GM12878 (cell line): ENCODE results near the gene SLC35C1. TPM values are rescaled to one million over a fixed set of nuclear protein-coding genes. Genes with fewer than 3 reads are reported as not detected.

ENCODE experiments used
- ATAC-seq: fragments of 200-7000 bp; cut with Tn5 transposase; 3 replicates; pipeline ENCODE4 v1.9.1; 2020; ENCODE audit warnings: mild to moderate bottlenecking, moderate library complexity
- BruUV-seq: library from RNA; stranded (reverse); fragments of 400-500 nt; replicated peaks from 2 replicates; lab custom pipeline; 2021; lab: Mats Ljungman, UMichigan
- CTCF ChIA-PET: fragments of 300-600 bp; sonication (Branson Sonifier 250); formaldehyde crosslinking; extraction: SDS; loops from one replicate; lab custom pipeline; 2021; ENCODE audit warnings: inconsistent platforms; lab: Yijun Ruan, JAX
- POLR2A ChIA-PET: fragments of 350-600 bp; formaldehyde crosslinking; extraction: SDS; loops from one replicate; lab custom pipeline; 2021; ENCODE audit warnings: inconsistent platforms; lab: Charles Lee
- RAD21 ChIA-PET: fragments of 300-600 bp; sonication (Branson Sonifier 250); formaldehyde crosslinking; loops from one replicate; lab custom pipeline; 2023; ENCODE audit warnings: antibody characterized with exemption; ENCODE audit not compliant: unreplicated experiment; lab: Charles Lee
- SMC1A ChIA-PET: fragments of 300-600 bp; sonication (Branson Sonifier 250); formaldehyde crosslinking; loops from one replicate; lab custom pipeline; 2023; ENCODE audit not compliant: unreplicated experiment, uncharacterized antibody; lab: Charles Lee
- DNase-seq: peaks from one replicate; pipeline ENCODE4 v3.0.0-alpha.2; 2011; ENCODE audit warnings: low read depth, low spot score
- FAIRE-seq: peaks from 3 replicates; lab custom pipeline; 2011; peaks lifted over from hg19 to GRCh38; lab: Jason Lieb, UNC
- H2AFZ ChIP-seq: 2 replicates; pipeline ENCODE4 v1.6.0; 2011; ENCODE audit warnings: low read depth, low read length, control low read depth; ENCODE audit not compliant: control insufficient read depth
- H3K27ac ChIP-seq: 2 replicates; pipeline ENCODE4 v1.5.1; 2011; ENCODE audit warnings: control low read depth; ENCODE audit not compliant: control insufficient read depth, insufficient read depth
- H3K27me3 ChIP-seq, 2 experiments: replicated peaks in 1 of 2; 2 replicates each; pipeline versions ENCODE4 v1.6.0 to v1.6.1; 2011; ENCODE audit warnings: low read length in 1 of 2; ENCODE audit not compliant: control insufficient read depth in 2 of 2, insufficient read depth in 2 of 2
- H3K36me3 ChIP-seq, 2 experiments: 2 replicates each; pipeline ENCODE4 v1.5.1; 2011; ENCODE audit warnings: low read length in 1 of 2; ENCODE audit not compliant: control insufficient read depth in 2 of 2, insufficient read depth in 2 of 2
- H3K4me1 ChIP-seq: 2 replicates; pipeline ENCODE4 v1.6.1; 2011; ENCODE audit warnings: mild to moderate bottlenecking, low read length, moderate library complexity, mixed read lengths; ENCODE audit not compliant: control insufficient read depth, insufficient read depth
- H3K4me2 ChIP-seq: 2 replicates; pipeline ENCODE4 v1.6.0; 2011; ENCODE audit warnings: control low read depth; ENCODE audit not compliant: control insufficient read depth, insufficient read depth
- H3K4me3 ChIP-seq: fragments of 200-600 bp; sonication (generic); 2 replicates; pipeline ENCODE4 v1.5.1; 2016
- H3K79me2 ChIP-seq: 2 replicates; pipeline ENCODE4 v1.6.0; 2011; ENCODE audit warnings: low read length; ENCODE audit not compliant: control insufficient read depth, insufficient read depth
- H3K9ac ChIP-seq: 2 replicates; pipeline ENCODE4 v1.8.0; 2011; ENCODE audit warnings: low read length, control low read depth, mixed read lengths; ENCODE audit not compliant: control insufficient read depth, insufficient read depth
- H3K9me3 ChIP-seq: replicated peaks from 3 replicates; pipeline ENCODE4 v1.5.1; 2011; ENCODE audit warnings: mild to moderate bottlenecking, low read length; ENCODE audit not compliant: control insufficient read depth, insufficient read depth
- H4K20me1 ChIP-seq: 2 replicates; pipeline ENCODE4 v1.6.0; 2011; ENCODE audit not compliant: control insufficient read depth, insufficient read depth
- CUX1 ChIP-seq: IDR thresholded peaks from 2 replicates; pipeline ENCODE4 v1.6.1; 2012; ENCODE audit warnings: improper control_type of control experiment, low read depth, low read length; ENCODE audit not compliant: insufficient replicate concordance
- IRF5 ChIP-seq: fragments of 450-650 bp; IDR thresholded peaks from 2 replicates; pipeline ENCODE4 v1.6.1; 2017; ENCODE audit warnings: borderline replicate concordance
- NBN ChIP-seq: fragments of 450-650 bp; IDR thresholded peaks from 2 replicates; pipeline ENCODE4 v1.6.1; 2016
- PBX3 ChIP-seq: IDR thresholded peaks from 2 replicates; pipeline ENCODE4 v1.6.1; 2011; ENCODE audit warnings: mild to moderate bottlenecking, low read depth, low read length, moderate library complexity; ENCODE audit not compliant: insufficient replicate concordance
- PKNOX1 ChIP-seq: fragments of 450-650 bp; IDR thresholded peaks from 2 replicates; pipeline ENCODE4 v1.6.1; 2016; ENCODE audit warnings: mild to moderate bottlenecking
- TAF1 ChIP-seq: IDR thresholded peaks from 2 replicates; pipeline ENCODE4 v1.6.1; 2011; ENCODE audit warnings: mild to moderate bottlenecking, low read depth, low read length, borderline replicate concordance
- WGBS: methylation state at CpG from one replicate; pipeline ENCODE4 v1.1.6; 2016; ENCODE audit warnings: low lambda C conversion rate; ENCODE audit not compliant: insufficient replicate concordance, insufficient coverage; ENCODE audit errors: missing lambda C conversion rate; 5-methylcytosine and 5-hydroxymethylcytosine counted together
- in situ Hi-C: fragments of 300-500 bp; cut with MboI; formaldehyde crosslinking; loops from 9 replicates; pipeline ENCODE4 v1.14.3; 2018; ENCODE audit warnings: mixed read lengths
- intact Hi-C: fragments of 100-400 bp; cut with micrococcal nuclease; formaldehyde crosslinking; loops from one replicate; pipeline ENCODE4 v1.14.2; 2022; ENCODE audit not compliant: unreplicated experiment
- polyA plus RNA-seq, 11 experiments: library from polyadenylated mRNA; depleted of rRNA in 4 of 11; unstranded in 6 of 11; stranded (reverse) in 5 of 11; fragments of >200 nt; fragmentation: Nextera tagmentation in 4 of 11; fragmentation: Illumina TruSeq in 1 of 11; extraction: Ambion mirVana in 4 of 11; extraction: Trizol in 1 of 11; gene quantifications; 1 replicate in 1 of 11; 2 replicates in 10 of 11; pipeline versions ENCODE4 v1.2.1 to v1.2.3, GENCODE V29; 2011 to 2016; ENCODE audit warnings: inconsistent platforms in 2 of 11, missing spikeins in 2 of 11, low read depth in 1 of 11
- total RNA-seq, 4 experiments: library from RNA; depleted of rRNA in 3 of 4; stranded (reverse); fragments of >200 nt in 3 of 4; fragmentation: Illumina TruSeq in 1 of 4; extraction: Trizol in 1 of 4; gene quantifications; 2 replicates each; pipeline versions ENCODE4 v1.2.1 to v1.2.3, GENCODE V29; 2013 to 2021

Gene SLC35C1
- total and polyA plus RNA-seq, 10 of the 15 experiments (the other 5 are each of a cell fraction or from before 2014, with no cell fraction given): 0.55 to 9.7 (median 4.3) TPM

GRCh38 chr11:45851228-45851627, 46.3 kb downstream of the SLC35C1 start (continued):
- TF ChIP-seq CUX1 (no peak), IRF5 (no peak), NBN (no peak)

DNA sequence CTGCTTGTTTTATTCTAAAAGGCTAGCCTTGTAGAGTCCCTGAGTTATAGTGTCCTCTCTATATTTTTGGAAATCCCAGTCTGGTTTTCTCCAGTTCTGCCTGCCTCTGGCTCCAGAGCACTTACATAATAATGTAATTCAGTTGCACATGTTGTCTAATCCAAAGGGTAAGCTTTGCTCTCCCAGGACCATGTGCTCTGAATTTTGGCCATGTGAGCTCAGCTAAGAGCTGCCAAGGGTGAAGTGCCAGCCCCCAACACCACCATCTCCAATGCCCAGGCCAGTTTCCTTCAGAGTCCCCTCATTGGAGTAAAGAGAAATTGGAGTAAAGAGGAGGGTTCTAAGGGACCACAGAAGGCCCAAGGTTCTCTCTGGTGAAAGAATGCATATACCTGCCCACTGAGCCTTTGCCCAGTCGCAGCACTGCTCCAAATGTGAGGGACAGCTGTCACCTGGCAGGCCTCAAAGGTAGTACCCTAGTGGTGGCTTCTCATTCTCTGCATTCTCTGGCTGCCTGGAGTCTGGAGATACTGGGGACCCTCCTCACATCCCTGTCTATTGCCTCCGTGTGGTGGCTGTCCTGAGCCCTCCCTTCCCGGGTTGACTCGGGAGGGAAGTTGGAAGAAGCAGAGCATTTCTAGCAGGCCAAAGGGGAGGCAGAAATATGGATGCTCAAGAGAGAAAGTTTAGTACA, 47.2 kb downstream of the SLC35C1 start:
- peak; percentile 10; the same call in 2 of the 3 replicates for ATAC-seq
- Histone ChIP-seq H3K4me3 (peak overlapping the region; percentile 61; the same call in 1 of the 2 replicates), H3K4me2 (peak overlapping the region; percentile 66), H3K9me3 (no peaks in the 10 kb centered on the region), H3K27ac (peak overlapping the region; percentile 32), H3K9ac (peak overlapping the region; percentile 43), H2AFZ (no peak overlapping the region), H3K4me1 (peaks cover 16% of the 10 kb centered on the region), H3K79me2 (peaks cover 13% of the 10 kb centered on the region), H3K27me3 (no peaks in the 10 kb centered on the region), H3K36me3 (no peaks in the 10 kb centered on the region; a peak in 2 of 4 replicates), H4K20me1 (peaks cover 8% of the 10 kb centered on the region)
- 3% methylated on average over 4 of the region's 4 CpGs for WGBS
- no peak for DNase-seq
- in situ Hi-C loops (no loop called here), intact Hi-C loops (no loop called here)
- RAD21 ChIA-PET: interaction anchor here (0.8 to 1.6 kb wide), 2 partner anchors 78 to 81 kb away, joined by 3 to 4 read pairs; no protein-coding TSS in a partner anchor
- BruUV-seq: no TSS peak
- SMC1A ChIA-PET: interaction anchor here (2.2 kb wide), 1 partner anchor 80 kb away, joined by 11 read pairs; no protein-coding TSS in a partner anchor
- POLR2A ChIA-PET: interaction anchor here (1.0 kb wide), 1 partner anchor 36 kb away, joined by 3 read pairs; no protein-coding TSS in a partner anchor
- TF ChIP-seq TAF1 (no peak), PBX3 (peak; percentile 25), PKNOX1 (peak; percentile 41; the same call in 1 of the 2 replicates)
- CTCF ChIA-PET: interaction anchor here (1.8 to 2.9 kb wide), 3 partner anchors 10 to 154 kb away, joined by 11 to 18 read pairs (median 13); no protein-coding TSS in a partner anchor
- FAIRE-seq: no peak
